Liver (tissue), 3 donors: ENCODE measurements around the gene SPEN.

ENCODE experiments used
- CTCF ChIP-seq: fragments of 150-350 bp; IDR thresholded peaks from 2 replicates; pipeline ENCODE4 v1.5.1; 2017; ENCODE audit warnings: improper control_type of control experiment, low read depth, low read length; ENCODE audit not compliant: missing input control
- EGR1 ChIP-seq, 2 donors: IDR thresholded peaks; 2 replicates each; pipeline ENCODE4 v1.6.1; 2016 to 2018; ENCODE audit warnings: antibody characterized with exemption in 2 of 2, low read depth in 2 of 2
- GABPA ChIP-seq, 2 donors: IDR thresholded peaks in 1 of 2; conservative IDR thresholded peaks in 1 of 2; 2 replicates each; pipeline ENCODE4 v1.6.1; 2016; ENCODE audit warnings: antibody characterized with exemption in 2 of 2, mild to moderate bottlenecking in 1 of 2, moderate library complexity in 1 of 2
- JUND ChIP-seq, 2 donors: IDR thresholded peaks; 2 replicates each; pipeline ENCODE4 v1.6.1; 2016; ENCODE audit warnings: antibody characterized with exemption in 2 of 2
- MAX ChIP-seq: IDR thresholded peaks from 2 replicates; pipeline ENCODE4 v1.6.1; 2016; ENCODE audit warnings: antibody characterized with exemption
- NR2F2 ChIP-seq: IDR thresholded peaks from 2 replicates; pipeline ENCODE4 v1.6.1; 2016; ENCODE audit warnings: antibody characterized with exemption
- RAD21 ChIP-seq, 2 donors: IDR thresholded peaks; 2 replicates each; pipeline ENCODE4 v1.6.1; 2016; ENCODE audit warnings: antibody characterized with exemption in 2 of 2, mild to moderate bottlenecking in 2 of 2
- SP1 ChIP-seq: IDR thresholded peaks from 2 replicates; pipeline ENCODE4 v1.6.1; 2018; ENCODE audit warnings: antibody characterized with exemption, mild to moderate bottlenecking
- TAF1 ChIP-seq: conservative IDR thresholded peaks from 2 replicates; pipeline ENCODE4 v1.6.1; 2016; ENCODE audit warnings: antibody characterized with exemption, mild to moderate bottlenecking
- YY1 ChIP-seq: IDR thresholded peaks from 2 replicates; pipeline ENCODE4 v1.6.1; 2016; ENCODE audit warnings: antibody characterized with exemption, mild to moderate bottlenecking
- TF ChIP-seq, protein P1 (sequence below): IDR thresholded peaks from 2 replicates; pipeline ENCODE4 v1.6.1; 2016; ENCODE audit warnings: antibody characterized with exemption
- TF ChIP-seq, protein P2 (sequence below): IDR thresholded peaks from 2 replicates; pipeline ENCODE4 v1.6.1; 2016; ENCODE audit warnings: antibody characterized with exemption
- donor health status: healthy.
- donor health status: healthy.

GRCh38 chr1:15848929-15849774 lies 1.6 kb downstream of the SPEN start:
- no peak for TF ChIP-seq CTCF
- peak; percentile 97 for TF ChIP-seq YY1
- TF ChIP-seq RAD21 (IDR thresholded peaks at IDR 0.05) = peak in 1 of 2 donors; percentile 23
- peak; percentile 43 for TF ChIP-seq SP1
- TF ChIP-seq EGR1 (IDR thresholded peaks at IDR 0.05; ENCODE audit: low read depth in 2 of 2) = peak in 1 of 2 donors; percentile 49
- TF ChIP-seq GABPA (IDR thresholded peaks at IDR 0.05 in 1 of 2, conservative IDR thresholded peaks at IDR 0.05 in 1 of 2) = no peak
- TF ChIP-seq, protein P1, sequence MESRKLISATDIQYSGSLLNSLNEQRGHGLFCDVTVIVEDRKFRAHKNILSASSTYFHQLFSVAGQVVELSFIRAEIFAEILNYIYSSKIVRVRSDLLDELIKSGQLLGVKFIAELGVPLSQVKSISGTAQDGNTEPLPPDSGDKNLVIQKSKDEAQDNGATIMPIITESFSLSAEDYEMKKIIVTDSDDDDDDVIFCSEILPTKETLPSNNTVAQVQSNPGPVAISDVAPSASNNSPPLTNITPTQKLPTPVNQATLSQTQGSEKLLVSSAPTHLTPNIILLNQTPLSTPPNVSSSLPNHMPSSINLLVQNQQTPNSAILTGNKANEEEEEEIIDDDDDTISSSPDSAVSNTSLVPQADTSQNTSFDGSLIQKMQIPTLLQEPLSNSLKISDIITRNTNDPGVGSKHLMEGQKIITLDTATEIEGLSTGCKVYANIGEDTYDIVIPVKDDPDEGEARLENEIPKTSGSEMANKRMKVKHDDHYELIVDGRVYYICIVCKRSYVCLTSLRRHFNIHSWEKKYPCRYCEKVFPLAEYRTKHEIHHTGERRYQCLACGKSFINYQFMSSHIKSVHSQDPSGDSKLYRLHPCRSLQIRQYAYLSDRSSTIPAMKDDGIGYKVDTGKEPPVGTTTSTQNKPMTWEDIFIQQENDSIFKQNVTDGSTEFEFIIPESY = peak; percentile 17
- peak; percentile 93 for TF ChIP-seq TAF1
- TF ChIP-seq, protein P2, sequence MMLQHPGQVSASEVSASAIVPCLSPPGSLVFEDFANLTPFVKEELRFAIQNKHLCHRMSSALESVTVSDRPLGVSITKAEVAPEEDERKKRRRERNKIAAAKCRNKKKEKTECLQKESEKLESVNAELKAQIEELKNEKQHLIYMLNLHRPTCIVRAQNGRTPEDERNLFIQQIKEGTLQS = peak; percentile 29
- no peak for TF ChIP-seq NR2F2
- TF ChIP-seq MAX = peak; percentile 13
- peak; percentile 55 to 77 for TF ChIP-seq JUND (IDR thresholded peaks at IDR 0.05)
